Stimulated activated CD4-positive, alpha-beta T cell treated with anti-CD3 and anti-CD28 coated beads, Interleukin-2, amount 100 ng/mL, for 4 hours (primary cell): ENCODE measurements around the gene PPIH.
A peak's percentile ranks its signal among the peaks of the same experiment; 100 is the strongest.
"Not testable (repeated sequence)": the region's sequence is repeated elsewhere in the genome, so short reads cannot be mapped to it uniquely, and the experiment has no call there.

ENCODE experiments used
- DNase-seq: peaks from one replicate; pipeline ENCODE4 v3.0.0-alpha.2; 2020; ENCODE audit warnings: low read depth

Gene PPIH

GRCh38 chr1:42682484-42682738 is 24.2 kb downstream of the PPIH start:
- DNase-seq: not testable (repeated sequence)

- DNase-seq: peak; percentile 52
These were observed 24.7 kb downstream of the PPIH start for GRCh38 chr1:42682739-42683531.

- no peak for DNase-seq
These were observed 25.9 kb downstream of the PPIH start for GRCh38 chr1:42684139-42684538.

GRCh38 chr1:42686418-42686817 is 28.2 kb downstream of the PPIH start:
- no peak for DNase-seq

GRCh38 chr1:42689912-42690311 is 31.7 kb downstream of the PPIH start:
- no peak for DNase-seq

- no peak for DNase-seq
These were observed 32.4 kb downstream of the PPIH start for GRCh38 chr1:42690477-42691156.

- DNase-seq: no peak
These were observed 32.9 kb downstream of the PPIH start for GRCh38 chr1:42691157-42691498.

GRCh38 chr1:42692461-42692860 is 34.2 kb downstream of the PPIH start:
- no peak for DNase-seq

- DNase-seq: no peak
These were observed 34.7 kb downstream of the PPIH start for GRCh38 chr1:42692911-42693310.

- no peak for DNase-seq
These were observed 40.0 kb downstream of the PPIH start for GRCh38 chr1:42698081-42698813.

GRCh38 chr1:42700006-42700405 is 41.8 kb downstream of the PPIH start:
- DNase-seq: no peak

- no peak for DNase-seq
These were observed 45.8 kb downstream of the PPIH start for GRCh38 chr1:42703888-42704464.

- not testable (repeated sequence) for DNase-seq
These were observed 54.6 kb downstream of the PPIH start for GRCh38 chr1:42712808-42713207.

- no peak for DNase-seq
These were observed 55.1 kb downstream of the PPIH start for GRCh38 chr1:42713293-42713692.

GRCh38 chr1:42714441-42714840 is 56.2 kb downstream of the PPIH start:
- not testable (repeated sequence) for DNase-seq

GRCh38 chr1:42720868-42721267 is 62.6 kb downstream of the PPIH start:
- DNase-seq: no peak

- no peak for DNase-seq
These were observed 63.7 kb downstream of the PPIH start for GRCh38 chr1:42721926-42722325.

- not testable (repeated sequence) for DNase-seq
These were observed 64.2 kb downstream of the PPIH start for GRCh38 chr1:42722403-42722802.

GRCh38 chr1:42723511-42723910 is 65.3 kb downstream of the PPIH start:
- DNase-seq: no peak

- not testable (repeated sequence) for DNase-seq
These were observed 67.6 kb downstream of the PPIH start for GRCh38 chr1:42725820-42726219.
